Activated CD4-positive, alpha-beta memory T cell treated with anti-CD3 and anti-CD28 coated beads for 36 hours (primary cell): ENCODE data around the gene PGLYRP2. TPM values are rescaled to one million over a fixed set of nuclear protein-coding genes. Genes with fewer than 3 reads are reported as not detected.
"Not testable (repeated sequence)": the region's sequence is repeated elsewhere in the genome, so short reads cannot be mapped to it uniquely, and the experiment has no call there.

Source experiments
- CTCF ChIA-PET: fragments of 350-600 bp; sonication (Branson Sonifier 250); formaldehyde crosslinking; loops from one replicate; lab custom pipeline; 2021; ENCODE audit warnings: antibody characterized with exemption, inconsistent platforms; lab: Charles Lee
- POLR2A ChIA-PET: fragments of 350-600 bp; sonication (Branson Sonifier 250); formaldehyde crosslinking; loops from one replicate; lab custom pipeline; 2021; ENCODE audit warnings: antibody characterized with exemption; lab: Charles Lee
- DNase-seq: peaks from one replicate; pipeline ENCODE4 v3.0.0-alpha.2; 2020
- H3K27ac Mint-ChIP-seq: one replicate; pipeline ENCODE4 v1.8.0; 2021; ENCODE audit warnings: mixed read lengths
- H3K27me3 Mint-ChIP-seq: one replicate; pipeline ENCODE4 v1.8.0; 2021; ENCODE audit warnings: mixed read lengths
- H3K36me3 Mint-ChIP-seq: one replicate; pipeline ENCODE4 v1.8.0; 2021; ENCODE audit warnings: mixed read lengths
- H3K4me1 Mint-ChIP-seq: one replicate; pipeline ENCODE4 v1.8.0; 2021; ENCODE audit warnings: low read depth, mixed read lengths
- H3K4me3 Mint-ChIP-seq: one replicate; pipeline ENCODE4 v1.8.0; 2021; ENCODE audit warnings: mild to moderate bottlenecking, mixed read lengths
- H3K9me3 Mint-ChIP-seq: one replicate; pipeline ENCODE4 v1.8.0; 2021; ENCODE audit warnings: mixed read lengths
- intact Hi-C: fragments of 100-400 bp; cut with micrococcal nuclease; formaldehyde crosslinking; loops from one replicate; pipeline ENCODE4 v1.15.1; 2023
- total RNA-seq, 2 experiments: library from RNA; stranded (reverse); gene quantifications; one replicate each; pipeline ENCODE4 v1.2.3, GENCODE V29; 2021

PGLYRP2 gene
- total RNA-seq = under 1 TPM in 1 of 2 experiments, not detected in 1; 0.24 TPM

- DNase-seq = no peak
- POLR2A ChIA-PET = no interaction called here
- CTCF ChIA-PET = interaction anchor here (0.7 to 2.2 kb wide), 4 partner anchors 12 to 76 kb away, joined by 3 to 9 read pairs (median 3); no protein-coding TSS in a partner anchor
- no peak within 1 kb of the TSS for H3K4me3 Mint-ChIP-seq
- H3K9me3 Mint-ChIP-seq = no peaks in the 10 kb centered on the region
- no peaks in the 10 kb centered on the region for H3K36me3 Mint-ChIP-seq
- no peaks in the 10 kb centered on the region for H3K27me3 Mint-ChIP-seq
- H3K27ac Mint-ChIP-seq = no peak within 1 kb of the TSS
- intact Hi-C loops = no loop called here
- peaks cover 16% of the 10 kb centered on the region for H3K4me1 Mint-ChIP-seq
Observed at GRCh38 chr19:15479391-15480345, at the start of gene PGLYRP2. PGLYRP2 (minus strand) TSS chr19:15479501; CDS start chr19:15479371, 130 bp downstream.

GRCh38 chr19:15527705-15528104, 48.4 kb upstream of the PGLYRP2 start:
- H3K4me1 Mint-ChIP-seq = peaks cover 5% of the 10 kb centered on the region
- POLR2A ChIA-PET = no interaction called here
- no peak overlapping the region for H3K27ac Mint-ChIP-seq
- H3K9me3 Mint-ChIP-seq = peaks cover 14% of the 10 kb centered on the region
- CTCF ChIA-PET = interaction anchor here (0.9 kb wide), 1 partner anchor 108 kb away, joined by 3 read pairs; no protein-coding TSS in a partner anchor
- intact Hi-C loops = no loop called here
- no peak for DNase-seq
- no peaks in the 10 kb centered on the region for H3K27me3 Mint-ChIP-seq
- H3K36me3 Mint-ChIP-seq = peaks cover 8% of the 10 kb centered on the region
- H3K4me3 Mint-ChIP-seq = no peak overlapping the region

- Mint-ChIP-seq H3K27me3 (no peaks in the 10 kb centered on the region), H3K4me1 (no peaks in the 10 kb centered on the region), H3K4me3 (no peak overlapping the region), H3K27ac (no peak overlapping the region), H3K9me3 (peaks cover 14% of the 10 kb centered on the region), H3K36me3 (peaks cover 8% of the 10 kb centered on the region)
- POLR2A ChIA-PET = interaction anchor here (0.7 kb wide), 1 partner anchor 14 kb away, joined by 3 read pairs; no protein-coding TSS in a partner anchor
- DNase-seq = no peak
- CTCF ChIA-PET = interaction anchor here (0.9 kb wide), 1 partner anchor 10 kb away, joined by 3 read pairs; no protein-coding TSS in a partner anchor
- intact Hi-C loops = no loop called here
Observed at GRCh38 chr19:15526408-15526807, 47.1 kb upstream of the PGLYRP2 start.

- no peaks in the 10 kb centered on the region for H3K4me1 Mint-ChIP-seq
- H3K36me3 Mint-ChIP-seq = peaks cover 5% of the 10 kb centered on the region
- no peak overlapping the region for H3K27ac Mint-ChIP-seq
- H3K9me3 Mint-ChIP-seq = peaks cover 7% of the 10 kb centered on the region
- H3K27me3 Mint-ChIP-seq = no peaks in the 10 kb centered on the region
- ChIA-PET CTCF (interaction anchor here (1.1 kb wide), 1 partner anchor 15 kb away, joined by 3 read pairs; no protein-coding TSS in a partner anchor), POLR2A (no interaction called here)
- no peak overlapping the region for H3K4me3 Mint-ChIP-seq
- no peak for DNase-seq
- intact Hi-C loops = no loop called here
Observed at GRCh38 chr19:15525291-15525690, 46.0 kb upstream of the PGLYRP2 start.

- POLR2A ChIA-PET = no interaction called here
- DNase-seq = no peak
- Mint-ChIP-seq H3K36me3 (peaks cover 2% of the 10 kb centered on the region), H3K27me3 (no peaks in the 10 kb centered on the region), H3K9me3 (peaks cover 2% of the 10 kb centered on the region), H3K27ac (no peak overlapping the region), H3K4me3 (no peak overlapping the region), H3K4me1 (no peaks in the 10 kb centered on the region)
- CTCF ChIA-PET = interaction anchor here (1.1 to 1.3 kb wide), 2 partner anchors 15 to 106 kb away, joined by 3 to 4 read pairs; partner anchors contain the start of gene AKAP8L
- intact Hi-C loops = no loop called here
Observed at GRCh38 chr19:15524781-15525180, 45.5 kb upstream of the PGLYRP2 start.

- Mint-ChIP-seq H3K4me3 (no peak overlapping the region), H3K4me1 (peaks cover 11% of the 10 kb centered on the region), H3K36me3 (peaks cover 9% of the 10 kb centered on the region), H3K27ac (peak overlapping the region; percentile 38), H3K27me3 (peaks cover 1% of the 10 kb centered on the region), H3K9me3 (peaks cover 14% of the 10 kb centered on the region)
- DNase-seq = no peak
- ChIA-PET POLR2A (no interaction called here), CTCF (no interaction called here)
- intact Hi-C loops = no loop called here
Observed at GRCh38 chr19:15519433-15519976, 40.2 kb upstream of the PGLYRP2 start.

- ChIA-PET CTCF (interaction anchor here (0.8 kb wide), 1 partner anchor 51 kb away, joined by 3 read pairs; no protein-coding TSS in a partner anchor), POLR2A (no interaction called here)
- H3K9me3 Mint-ChIP-seq = peaks cover 14% of the 10 kb centered on the region
- no peak for DNase-seq
- H3K4me3 Mint-ChIP-seq = no peak overlapping the region
- intact Hi-C loops = no loop called here
- H3K36me3 Mint-ChIP-seq = peaks cover 9% of the 10 kb centered on the region
- no peak overlapping the region for H3K27ac Mint-ChIP-seq
- H3K27me3 Mint-ChIP-seq = peaks cover 1% of the 10 kb centered on the region
- H3K4me1 Mint-ChIP-seq = peaks cover 15% of the 10 kb centered on the region
Observed at GRCh38 chr19:15517778-15518177, 38.5 kb upstream of the PGLYRP2 start.

- no peak overlapping the region for H3K4me3 Mint-ChIP-seq
- no peak for DNase-seq
- H3K27me3 Mint-ChIP-seq = peaks cover 1% of the 10 kb centered on the region
- H3K27ac Mint-ChIP-seq = no peak overlapping the region
- H3K36me3 Mint-ChIP-seq = peaks cover 9% of the 10 kb centered on the region
- H3K4me1 Mint-ChIP-seq = peaks cover 15% of the 10 kb centered on the region
- peaks cover 14% of the 10 kb centered on the region for H3K9me3 Mint-ChIP-seq
- intact Hi-C loops = no loop called here
- ChIA-PET CTCF (no interaction called here), POLR2A (no interaction called here)
Observed at GRCh38 chr19:15516363-15516762, 37.1 kb upstream of the PGLYRP2 start.

GRCh38 chr19:15515227-15515625, 35.9 kb upstream of the PGLYRP2 start:
- ChIA-PET POLR2A (interaction anchor here (1.3 to 1.9 kb wide), 4 partner anchors 18 to 96 kb away, joined by 5 to 8 read pairs (median 6); partner anchors contain the start of genes AKAP8L and RASAL3), CTCF (interaction anchor here (0.6 to 2.7 kb wide), 5 partner anchors 40 to 338 kb away, joined by 3 to 6 read pairs (median 5); partner anchors contain the start of gene AKAP8L)
- Mint-ChIP-seq H3K4me3 (peak overlapping the region; percentile 51), H3K27ac (peak overlapping the region; percentile 94), H3K9me3 (peaks cover 14% of the 10 kb centered on the region), H3K4me1 (peaks cover 20% of the 10 kb centered on the region)
- DNase-seq, intact Hi-C loops, H3K36me3 Mint-ChIP-seq, H3K27me3 Mint-ChIP-seq: not testable (repeated sequence)

- no peak overlapping the region for H3K4me3 Mint-ChIP-seq
Observed at GRCh38 chr19:15511671-15512424, 32.5 kb upstream of the PGLYRP2 start.

GRCh38 chr19:15508035-15508710, 28.9 kb upstream of the PGLYRP2 start, which contains the start of gene CYP4F22:
CYP4F22 (plus strand) TSS chr19:15508525; CDS start chr19:15525337, 16,812 bp downstream.
- Mint-ChIP-seq H3K4me1 (peaks cover 19% of the 10 kb centered on the region), H3K27me3 (peaks cover 22% of the 10 kb centered on the region), H3K36me3 (no peaks in the 10 kb centered on the region), H3K4me3 (peak within 1 kb of the TSS; percentile 64), H3K27ac (no peak within 1 kb of the TSS), H3K9me3 (no peaks in the 10 kb centered on the region)
- ChIA-PET CTCF (no interaction called here), POLR2A (no interaction called here)
- peak; percentile 25 for DNase-seq
- intact Hi-C loops = no loop called here

More at GRCh38 chr19:15511671-15512424, 32.5 kb upstream of the PGLYRP2 start:
- ChIA-PET CTCF (no interaction called here), POLR2A (no interaction called here)
- H3K36me3 Mint-ChIP-seq = peaks cover 5% of the 10 kb centered on the region
- H3K27me3 Mint-ChIP-seq = peaks cover 20% of the 10 kb centered on the region
- no peak for DNase-seq
- peaks cover 32% of the 10 kb centered on the region for H3K4me1 Mint-ChIP-seq
- H3K9me3 Mint-ChIP-seq = peaks cover 9% of the 10 kb centered on the region
- intact Hi-C loops = no loop called here
- no peak overlapping the region for H3K27ac Mint-ChIP-seq
